HG02678 (cell line): ENCODE measurements around the gene RHCE.
"Not testable (repeated sequence)": the region's sequence is repeated elsewhere in the genome, so short reads cannot be mapped to it uniquely, and the experiment has no call there.

Experiments used
- ATAC-seq: cut with Tn5 transposase; IDR thresholded peaks from one replicate; pipeline ENCODE4 v1.9.1; 2021; ENCODE audit warnings: mild to moderate bottlenecking, moderate library complexity; ENCODE audit not compliant: unreplicated experiment

RHCE gene

DNA sequence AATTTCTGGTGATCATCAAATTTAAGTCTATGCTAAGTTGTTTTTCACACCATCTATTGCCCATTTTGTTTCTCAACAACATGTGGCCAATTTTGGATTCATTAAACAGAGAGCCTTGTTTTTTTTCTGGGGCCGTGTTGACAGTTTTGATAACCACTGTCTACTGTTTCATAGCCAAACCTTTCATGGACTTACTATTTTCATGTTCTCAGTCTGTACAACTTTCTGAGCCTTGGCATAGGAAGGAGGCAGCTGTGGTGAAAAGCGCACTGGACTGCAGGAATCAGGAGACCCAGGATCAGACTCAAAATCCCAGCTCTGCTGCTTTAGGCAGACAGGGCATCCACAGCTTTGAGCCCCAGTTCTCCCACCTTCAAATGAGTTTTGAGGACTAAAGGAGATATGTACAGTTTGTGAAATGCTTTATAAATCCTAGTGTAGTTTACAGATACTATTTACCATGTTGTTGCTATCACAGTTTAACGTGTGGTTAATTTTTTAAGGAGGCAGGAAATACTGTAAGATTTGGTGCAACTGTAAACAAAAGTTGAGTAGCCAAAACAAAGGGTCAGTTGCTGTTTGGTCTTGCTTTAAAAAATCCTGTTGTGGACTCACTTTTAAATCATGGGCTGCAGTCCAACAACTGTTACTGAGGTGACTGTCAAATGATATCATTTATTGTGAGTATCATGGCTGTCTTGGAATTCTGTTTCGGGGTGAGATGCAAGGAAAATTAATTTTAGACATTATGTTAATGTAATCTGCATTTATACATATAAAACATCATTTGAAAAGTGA is 13.0 kb upstream of the RHCE start:
- no peak for ATAC-seq

DNA sequence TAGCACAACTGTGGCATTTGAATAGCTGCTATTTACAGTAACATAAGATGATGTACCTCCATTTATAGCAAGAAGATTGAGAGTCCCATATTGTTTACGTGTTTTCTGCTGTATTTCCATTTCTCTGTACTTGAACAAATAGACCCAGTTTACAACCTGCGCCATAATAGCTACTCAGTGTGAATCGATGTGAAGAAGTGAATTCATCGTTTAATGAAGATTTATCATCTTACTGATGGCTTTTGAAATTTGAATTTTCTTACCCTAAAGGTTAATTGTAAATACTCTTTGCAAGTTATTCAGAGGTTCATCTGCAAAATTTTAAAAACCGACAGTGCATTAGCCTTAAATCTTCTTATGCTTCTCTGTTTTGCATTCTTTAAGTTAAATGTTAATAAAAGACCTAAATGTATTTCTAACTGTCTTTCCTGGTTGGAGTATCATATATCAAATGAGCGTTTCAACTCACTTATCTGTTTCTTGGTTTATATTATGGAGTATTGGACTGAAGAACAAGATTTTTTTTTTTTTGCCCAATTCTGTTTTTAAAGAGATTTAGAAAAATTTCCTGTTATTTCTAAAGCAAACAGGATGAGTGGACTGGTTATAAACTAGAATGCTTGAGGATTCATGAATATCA is 12.2 kb upstream of the RHCE start:
- no peak for ATAC-seq

DNA sequence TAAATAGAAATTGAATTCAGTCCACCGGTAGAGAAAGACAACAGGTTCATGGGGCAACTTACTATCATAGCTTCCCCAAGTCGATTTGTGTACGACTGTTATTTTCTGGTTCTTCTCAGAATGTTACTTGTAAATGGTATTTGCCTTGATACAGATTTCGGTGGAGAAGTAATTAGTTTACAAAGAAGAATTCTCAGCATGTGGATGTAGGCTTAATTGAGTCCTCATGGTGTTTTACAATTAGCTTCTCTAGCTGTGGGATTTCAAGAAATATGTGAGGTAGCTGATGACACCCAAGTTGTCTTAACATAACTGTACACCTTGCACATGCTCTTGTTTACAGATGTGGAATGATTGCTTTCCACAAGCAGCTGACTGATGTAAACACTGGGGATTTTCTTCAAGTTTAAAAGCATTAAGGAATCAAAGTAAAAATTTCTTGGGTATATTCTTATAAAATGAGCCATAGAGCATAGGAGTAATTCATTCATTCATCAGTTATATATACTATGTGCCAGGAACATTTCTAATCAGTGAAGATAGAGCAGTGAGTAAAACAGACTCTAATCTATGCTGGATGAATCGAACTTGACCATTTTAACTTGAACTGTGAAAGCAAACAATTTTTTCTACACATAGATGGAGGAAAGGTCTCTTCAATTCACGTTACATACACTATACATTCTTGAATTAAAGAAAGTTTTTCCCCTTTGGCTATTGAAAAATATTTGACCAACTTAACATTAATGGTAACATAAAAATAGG is 11.5 kb upstream of the RHCE start:
- no peak for ATAC-seq

DNA sequence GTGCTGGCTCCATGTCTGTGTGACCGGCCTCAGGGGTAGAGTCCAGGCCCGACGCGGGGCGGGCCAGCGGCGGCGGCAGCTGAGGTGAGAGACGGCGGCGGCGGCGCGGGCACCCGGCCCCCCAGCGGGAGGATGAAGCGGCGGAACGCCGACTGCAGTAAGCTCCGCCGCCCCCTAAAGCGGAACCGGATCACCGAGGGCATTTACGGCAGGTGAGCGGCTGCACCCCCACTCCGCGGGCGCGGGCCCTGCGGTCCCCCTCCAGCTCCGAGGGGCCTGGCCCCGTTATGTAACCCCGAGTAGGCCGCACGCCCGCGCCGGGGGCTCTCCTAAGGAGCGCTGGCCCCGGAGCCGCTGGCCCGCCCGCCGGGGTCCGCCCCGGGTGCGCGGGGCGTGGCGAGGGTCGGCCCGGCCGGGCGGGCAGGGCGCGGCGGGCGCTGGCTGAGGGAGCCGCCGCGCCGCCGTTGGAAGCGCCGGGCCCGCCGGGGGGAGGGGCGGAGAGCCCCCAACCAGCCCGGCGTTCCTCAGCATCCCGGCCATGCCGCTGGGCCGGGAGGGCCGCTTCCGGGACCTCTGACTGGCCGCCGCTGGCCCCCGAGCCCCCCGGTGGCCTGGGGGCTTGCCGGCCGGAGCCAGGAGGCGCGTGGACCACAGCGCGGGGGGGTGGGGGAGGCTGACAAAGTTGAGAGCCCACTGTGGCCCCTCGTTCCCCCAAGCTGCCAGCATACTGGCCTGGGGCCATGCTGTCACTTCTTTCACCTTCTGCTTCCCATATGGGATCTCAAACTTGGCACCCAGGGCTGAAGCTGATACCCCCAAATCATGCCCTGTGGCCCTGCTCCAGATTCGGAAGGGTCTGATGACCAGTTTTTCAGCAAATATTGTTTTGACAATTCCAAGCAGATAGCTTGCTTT is 10.6 kb upstream of the RHCE start:
- ATAC-seq: peak; percentile 10

DNA sequence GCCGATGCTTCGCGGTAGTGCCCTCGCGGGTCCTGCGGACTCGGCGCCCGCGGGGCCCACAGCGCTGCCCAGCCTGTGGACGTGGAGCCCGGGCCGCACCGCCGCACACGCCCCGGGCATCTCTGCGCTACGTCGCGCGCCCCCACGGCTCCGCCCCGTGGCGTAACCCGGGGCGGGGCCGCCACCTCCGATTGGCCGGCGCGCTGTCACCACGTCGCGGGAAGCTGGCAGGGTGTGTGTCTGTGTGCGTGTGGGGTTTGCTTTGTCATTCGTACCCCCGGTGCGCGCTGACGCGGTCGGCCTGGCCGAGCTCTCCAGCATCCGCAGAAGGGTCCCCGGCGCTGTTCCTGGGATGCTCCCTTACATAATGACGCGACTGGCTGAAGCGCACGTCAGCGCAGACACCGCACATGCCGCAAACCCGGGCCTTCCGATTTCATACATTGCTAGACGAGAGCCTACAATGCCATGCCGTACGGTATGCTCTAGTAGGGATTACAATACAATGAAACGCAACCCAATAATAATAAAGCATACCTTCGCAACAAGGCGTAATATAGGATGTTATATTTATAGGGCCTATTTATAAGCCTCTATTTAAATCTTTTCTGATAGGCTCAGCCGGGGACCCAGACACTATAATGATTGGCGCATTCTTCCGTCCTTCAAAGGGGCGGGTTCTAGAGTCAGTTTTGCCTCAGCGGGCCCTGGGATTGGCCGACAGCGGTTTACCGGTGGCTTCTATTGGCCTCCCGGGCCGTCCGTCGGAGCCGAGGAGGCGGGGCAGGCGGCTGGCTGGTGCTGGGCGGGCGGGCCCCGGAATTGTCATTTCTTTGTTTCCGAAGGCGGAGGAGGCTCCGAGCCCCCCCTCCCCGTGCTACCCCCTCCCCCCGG is 9.7 kb upstream of the RHCE start, which contains the start of gene MACO1:
MACO1 (plus strand) TSS at position 825 of the 894 bp plus-strand sequence. CDS start 202 bp downstream, outside the sequence.
- peak; percentile 88 for ATAC-seq

DNA sequence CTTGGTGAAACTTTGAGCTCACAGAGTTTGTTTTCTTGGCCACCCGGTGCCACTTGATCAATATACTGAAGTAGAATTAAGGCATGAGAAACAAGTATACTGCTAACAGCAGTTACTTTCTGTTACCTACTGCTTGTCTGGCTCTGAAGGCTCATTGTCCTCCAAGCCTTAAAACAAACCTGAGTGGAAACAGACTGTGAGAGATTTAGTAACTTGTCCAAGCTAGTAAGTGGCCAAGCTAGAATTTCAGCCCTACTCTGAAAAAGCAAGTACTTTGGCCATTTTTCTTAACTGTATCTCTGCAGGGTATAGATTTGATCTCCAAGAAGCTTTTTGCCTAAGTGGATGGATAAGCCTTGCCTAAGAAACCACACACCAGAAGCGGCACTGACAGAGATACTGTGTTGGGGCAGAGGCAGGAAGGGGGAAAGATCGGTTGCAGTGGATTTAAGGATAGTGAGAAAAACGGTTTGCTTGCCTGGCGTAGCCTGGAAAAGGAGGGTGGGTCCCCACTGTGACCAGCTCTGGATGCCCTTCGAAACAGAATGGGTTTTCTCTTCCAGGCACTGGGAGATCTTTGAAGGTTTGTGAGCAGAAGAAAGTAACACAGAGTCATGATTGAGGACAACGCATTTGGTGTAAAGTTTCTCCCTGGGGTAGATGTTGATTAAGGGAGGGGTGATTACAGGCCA is 8.0 kb upstream of the RHCE start:
- no peak for ATAC-seq

DNA sequence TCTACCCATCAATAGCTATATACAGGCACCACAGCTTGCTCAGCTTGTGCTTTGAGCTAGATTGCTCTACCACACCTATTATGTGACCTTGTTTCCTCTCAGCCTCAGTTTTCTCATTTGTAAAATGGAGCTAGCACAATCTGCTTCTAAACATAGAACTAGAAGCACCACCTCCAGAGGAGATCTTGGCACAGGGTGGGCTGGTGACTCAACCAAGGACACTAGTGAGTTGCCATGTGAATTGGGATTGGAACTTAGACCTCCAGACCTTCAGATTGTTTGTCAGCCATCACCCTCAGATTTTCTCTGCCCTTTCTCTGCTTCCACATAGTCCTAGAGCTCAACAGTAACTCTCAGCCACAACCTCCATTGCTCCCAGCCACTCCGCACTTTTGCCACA is 7.1 kb upstream of the RHCE start:
- no peak for ATAC-seq

DNA sequence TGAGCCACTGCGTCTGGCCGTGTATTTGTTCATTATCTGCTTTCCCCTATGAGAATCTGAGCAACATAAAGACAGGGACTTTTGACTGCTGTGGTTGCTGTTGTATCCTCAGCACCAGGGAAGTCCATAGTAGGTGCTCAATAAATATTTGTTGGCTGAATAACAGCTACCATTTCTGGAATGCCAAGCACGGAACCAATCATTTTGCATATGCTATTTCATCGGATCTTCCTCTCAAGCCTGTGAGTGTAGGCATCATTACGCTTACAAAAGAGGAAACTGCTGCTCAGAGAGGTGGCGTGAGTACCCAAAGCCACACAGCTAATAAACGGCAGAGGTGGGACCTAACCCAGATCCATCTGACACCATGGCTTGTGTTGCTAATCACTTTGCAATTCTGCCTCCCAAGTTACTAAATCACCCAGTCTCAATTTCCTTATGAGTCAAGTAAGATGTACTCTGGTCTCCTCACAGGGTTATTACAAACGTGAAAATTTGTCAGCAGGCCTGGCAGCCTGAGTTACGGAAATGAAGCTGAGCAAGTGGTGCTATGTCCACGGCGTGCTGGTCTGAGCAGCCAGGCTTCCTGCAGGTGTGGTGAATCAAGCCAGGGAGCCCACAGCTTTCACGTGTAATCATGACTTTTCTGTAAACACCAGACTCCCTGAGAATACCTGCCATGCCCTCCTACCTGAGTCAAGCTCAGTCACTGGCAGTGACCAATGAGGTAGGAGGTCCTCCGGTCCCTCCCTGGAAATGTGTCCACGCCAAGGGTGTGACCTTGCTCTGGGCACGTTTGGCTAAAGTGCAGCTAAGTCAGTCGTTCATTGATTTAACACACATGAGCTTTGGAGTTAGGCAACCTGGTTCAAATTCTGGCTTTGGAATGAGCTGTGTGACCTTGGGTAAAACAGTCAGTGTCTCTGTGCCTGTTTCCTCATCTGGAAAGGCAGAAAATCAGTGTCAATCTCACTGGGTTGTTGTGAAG is 4.8 kb upstream of the RHCE start:
- ATAC-seq: no peak

DNA sequence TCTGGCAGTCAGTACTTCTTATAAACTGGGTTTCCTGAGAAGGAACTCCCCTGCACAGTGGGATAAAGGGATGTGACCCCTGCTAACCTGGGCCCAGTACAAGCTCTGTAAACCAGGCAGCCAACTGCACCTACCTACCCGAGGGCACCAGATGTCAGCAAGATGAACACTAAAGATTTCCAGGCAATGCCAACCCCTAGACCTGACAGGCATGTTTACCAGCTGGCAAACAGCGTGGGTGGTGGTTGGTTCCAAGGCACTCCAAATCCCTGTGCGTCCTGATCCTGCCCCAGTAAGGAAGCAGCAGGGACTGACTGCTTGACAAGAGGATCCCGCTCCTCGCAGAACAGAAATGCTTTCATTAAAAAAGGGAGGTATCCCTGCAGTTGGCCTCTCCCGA is 2.6 kb upstream of the RHCE start:
- not testable (repeated sequence) for ATAC-seq

DNA sequence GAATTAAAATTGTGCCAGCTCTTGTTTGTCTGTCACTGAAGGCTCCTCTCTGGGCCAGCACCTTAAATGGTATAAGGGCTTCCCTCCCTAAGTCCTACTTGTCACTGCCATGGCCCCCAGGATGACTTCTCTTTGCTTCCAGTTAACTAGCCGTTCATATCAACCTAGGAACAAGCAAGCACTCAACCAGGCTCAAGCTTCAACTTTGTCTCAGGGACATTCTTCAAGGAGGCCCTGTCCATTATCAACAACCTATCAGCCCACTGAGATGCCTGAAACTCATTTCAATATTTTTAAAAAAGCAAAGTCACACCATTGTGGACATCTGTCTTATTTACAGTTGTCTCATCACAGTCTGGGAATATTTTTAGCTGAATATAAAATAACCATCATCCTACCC is 1.3 kb downstream of the RHCE start:
- ATAC-seq: not testable (repeated sequence)

DNA sequence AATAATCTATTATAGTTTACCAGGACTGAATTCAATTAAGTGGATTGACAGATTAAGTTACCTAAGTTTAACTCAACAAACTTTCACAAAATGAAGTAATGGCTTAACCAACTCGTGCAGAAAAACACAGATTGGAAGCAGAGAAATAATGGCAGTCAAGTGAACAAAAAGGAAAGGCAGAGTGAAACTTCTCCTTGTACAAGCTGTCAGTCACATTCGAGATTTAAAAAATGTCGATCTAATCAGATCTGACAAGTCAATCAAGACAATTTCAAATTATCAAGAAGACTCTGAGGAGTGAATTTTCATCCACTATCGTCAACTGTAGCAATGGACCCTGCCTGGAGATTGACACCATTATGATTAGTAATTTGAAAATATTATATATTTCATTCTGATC is 3.3 kb downstream of the RHCE start:
- not testable (repeated sequence) for ATAC-seq

DNA sequence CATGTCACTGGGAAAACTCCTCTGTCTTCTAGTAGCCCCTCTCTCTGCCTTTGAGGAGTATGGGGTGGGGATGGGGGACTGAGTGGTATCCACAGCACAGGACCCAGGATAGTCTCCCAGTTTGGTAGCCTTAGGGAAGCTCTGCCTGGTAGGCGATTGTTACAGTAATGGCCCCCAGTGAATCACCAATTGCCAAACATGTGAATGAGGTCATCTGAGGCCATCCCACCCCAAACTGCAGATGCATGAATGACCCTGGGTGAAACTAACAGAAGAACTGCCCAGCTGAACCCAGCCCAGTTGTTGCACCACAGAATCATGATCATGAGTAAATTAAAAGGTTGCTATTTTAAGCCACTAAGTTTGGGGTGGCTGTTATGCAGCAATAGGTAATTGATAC is 6.0 kb downstream of the RHCE start:
- ATAC-seq: not testable (repeated sequence)

DNA sequence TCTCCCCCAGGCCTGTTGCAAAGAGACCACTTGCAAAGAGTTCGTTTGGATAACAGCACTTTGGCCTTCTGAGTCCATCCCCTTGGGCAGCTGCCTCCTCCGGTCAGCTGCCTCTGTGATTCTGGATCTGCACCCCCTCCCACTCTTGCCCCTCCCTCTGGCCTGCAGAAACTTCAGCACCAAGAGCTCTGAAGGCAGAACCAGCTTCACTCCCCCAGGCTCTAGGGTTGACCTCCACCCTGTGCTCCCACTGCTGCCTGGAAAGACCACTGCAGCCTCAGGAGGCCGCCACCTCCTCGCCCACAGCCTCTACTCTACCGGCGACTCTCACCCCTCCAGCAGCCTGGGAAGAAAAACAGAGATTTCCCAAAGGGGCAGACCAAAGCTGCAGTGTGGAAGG is 6.5 kb downstream of the RHCE start:
- not testable (repeated sequence) for ATAC-seq

DNA sequence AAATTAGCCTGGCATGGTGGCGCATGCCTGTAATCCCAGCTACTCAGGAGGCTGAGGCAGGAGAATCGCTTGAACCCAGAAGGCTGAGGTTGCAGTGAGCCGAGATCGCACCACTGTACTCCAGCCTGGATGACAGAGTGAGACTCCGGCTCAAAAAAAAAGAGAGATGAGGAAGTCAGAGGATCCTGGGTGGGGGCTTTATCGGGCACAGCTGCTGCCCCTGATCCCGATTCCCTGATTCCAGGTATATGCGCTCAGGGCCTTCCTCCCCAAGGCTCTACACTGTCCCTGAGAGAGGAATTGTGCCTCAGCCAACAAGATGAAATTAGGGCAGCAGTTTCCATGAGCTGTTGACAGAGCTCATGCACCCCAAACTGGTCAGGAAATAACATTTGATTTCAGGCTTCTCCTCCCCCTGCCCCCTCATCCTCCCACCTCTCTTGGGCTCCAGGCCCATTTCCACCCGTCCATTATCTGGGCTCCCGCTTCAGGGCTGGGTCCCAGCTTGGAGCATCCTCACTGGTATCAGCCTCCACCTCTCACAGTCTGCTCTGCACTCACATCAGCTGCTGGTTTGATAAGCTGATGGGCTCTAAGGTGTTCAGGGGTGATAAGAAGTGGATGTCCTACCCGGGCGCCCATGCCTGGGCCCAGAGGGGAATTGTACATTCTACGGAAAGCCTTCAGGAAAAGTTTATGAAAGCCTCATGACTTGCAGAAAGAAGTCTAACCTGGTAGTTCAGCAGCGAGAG is 7.6 kb downstream of the RHCE start:
- ATAC-seq: not testable (repeated sequence)

DNA sequence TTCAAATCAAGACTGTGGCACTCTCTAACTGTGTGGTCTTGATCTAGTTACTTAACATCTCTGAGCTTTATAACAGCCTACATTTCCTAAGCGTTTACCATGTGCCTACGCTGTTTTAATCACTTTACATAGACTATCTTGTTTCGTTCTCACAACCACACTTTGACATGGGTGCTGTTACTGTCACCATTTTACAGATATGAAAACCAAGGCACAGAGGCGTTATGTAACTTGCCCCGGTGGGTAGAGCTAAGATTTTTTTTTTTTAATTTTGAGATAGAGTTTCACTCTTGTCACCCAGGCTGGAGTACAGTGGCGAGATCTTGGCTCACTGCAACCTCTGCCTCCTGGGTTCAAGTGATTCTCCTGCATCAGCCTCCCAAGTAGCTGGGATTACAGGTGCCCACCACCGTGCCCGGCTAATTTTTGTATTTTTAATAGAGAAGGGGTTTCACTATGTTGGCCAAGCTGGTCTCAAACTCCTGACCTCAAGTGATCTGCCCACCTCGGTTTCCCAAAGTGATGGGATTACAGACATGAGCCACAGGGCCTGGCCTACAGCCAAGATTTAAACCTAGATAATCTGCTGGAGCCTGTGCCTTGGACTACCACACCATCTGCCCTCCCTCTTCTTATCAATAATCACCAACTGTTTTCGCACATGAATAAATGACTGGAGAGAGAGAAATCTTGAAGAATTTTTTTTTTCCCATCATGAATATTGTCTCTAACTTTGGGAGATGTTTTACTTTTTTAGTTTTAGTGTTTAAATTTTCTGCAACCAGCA is 10.8 kb downstream of the RHCE start:
- ATAC-seq: not testable (repeated sequence)

DNA sequence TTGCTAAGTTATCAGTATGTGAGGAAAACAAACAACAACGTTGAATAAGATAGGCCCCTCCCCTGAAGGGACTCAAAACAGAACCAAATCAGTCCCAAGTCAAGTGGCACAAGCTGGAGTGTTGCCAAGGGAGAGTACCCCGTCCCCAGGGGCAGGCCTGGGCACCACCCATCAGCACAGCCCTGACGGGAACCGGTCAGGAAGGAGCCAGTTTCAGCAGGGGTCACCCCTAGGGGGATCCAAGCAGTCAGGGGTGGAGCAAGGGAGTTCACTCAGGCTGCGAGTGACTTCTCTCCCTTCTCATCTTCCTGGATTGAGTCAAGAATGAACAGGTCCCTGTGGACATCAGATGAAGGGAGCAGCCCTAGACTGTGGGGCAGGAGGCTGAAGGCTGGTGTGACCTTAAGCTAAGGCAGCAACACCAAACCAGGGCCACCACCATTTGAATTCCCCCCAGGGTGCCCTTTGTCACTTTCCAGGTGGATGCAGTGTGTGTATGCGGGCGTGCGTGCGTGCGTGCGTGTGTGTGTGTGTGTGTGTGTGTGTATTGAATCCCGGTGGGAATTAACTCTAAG is 14.8 kb downstream of the RHCE start:
- not testable (repeated sequence) for ATAC-seq
